GM21360 (cell line): Measurements from ENCODE around the gene NEGR1.

ENCODE experiments used
- ATAC-seq: cut with Tn5 transposase; IDR thresholded peaks from one replicate; pipeline ENCODE4 v1.9.1; 2021; ENCODE audit warnings: mild to moderate bottlenecking, moderate library complexity; ENCODE audit not compliant: unreplicated experiment

Gene NEGR1

DNA sequence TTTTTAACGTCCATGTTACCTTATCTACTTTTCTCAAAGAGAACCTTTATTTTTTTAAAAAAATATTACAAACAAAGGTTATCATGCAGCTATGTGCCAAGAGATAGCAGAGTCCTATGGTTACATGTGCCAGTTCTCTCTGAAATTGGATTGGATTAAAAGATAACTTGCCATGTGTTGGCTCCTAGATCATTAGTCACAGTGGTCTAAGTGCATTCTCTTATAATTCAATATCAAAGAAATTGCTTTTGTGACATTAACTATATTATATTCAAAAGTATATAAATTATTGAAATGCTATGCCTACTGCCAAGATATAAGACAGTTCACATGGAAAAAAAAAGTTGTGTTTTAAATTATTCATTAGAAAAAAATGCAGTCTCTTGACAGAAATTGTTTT, 494.2 kb downstream of the NEGR1 start:
- no peak for ATAC-seq

DNA sequence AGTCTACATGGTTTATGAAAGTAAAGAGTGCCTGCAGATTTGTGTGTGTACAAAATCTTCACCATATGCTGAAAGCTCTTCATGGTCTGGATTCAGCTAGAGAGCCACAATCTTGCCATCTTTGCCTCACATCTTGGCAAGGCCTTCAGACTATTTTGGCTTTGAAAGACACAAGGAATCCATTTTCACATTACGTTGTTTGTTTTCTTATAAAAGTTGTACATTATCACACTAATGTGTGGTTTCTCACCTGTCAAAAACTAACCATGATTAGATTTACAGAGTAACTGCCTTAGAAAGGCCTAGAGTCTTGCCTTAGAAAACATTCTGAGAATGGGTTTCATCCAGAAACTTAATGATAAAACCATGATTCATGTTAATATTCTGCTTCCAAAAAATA, 494.6 kb downstream of the NEGR1 start:
- ATAC-seq: no peak

GRCh38 chr1:71786218-71786617, 496.1 kb downstream of the NEGR1 start:
- no peak for ATAC-seq

GRCh38 chr1:71785450-71785849, 496.9 kb downstream of the NEGR1 start:
- ATAC-seq: no peak

GRCh38 chr1:71785000-71785399, 497.3 kb downstream of the NEGR1 start:
- no peak for ATAC-seq

DNA sequence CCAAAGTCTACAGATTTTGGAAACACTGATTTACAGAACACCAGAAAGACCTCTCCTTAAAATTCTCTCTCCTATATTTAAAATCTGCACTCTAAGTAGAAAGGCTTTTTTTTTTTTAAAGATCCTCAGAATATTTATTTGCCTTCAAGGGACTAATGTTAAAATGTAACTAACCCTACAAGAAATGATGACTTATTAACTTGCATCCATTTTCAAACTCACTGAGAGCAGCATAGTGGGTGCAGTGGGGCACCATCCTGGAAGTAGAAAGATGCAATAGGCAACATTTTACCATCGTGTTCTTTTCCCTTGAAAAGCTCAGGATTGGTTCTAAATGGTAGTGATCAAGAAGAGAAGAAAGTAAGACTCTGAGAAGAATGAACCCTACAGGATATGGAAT, 498.1 kb downstream of the NEGR1 start:
- no peak for ATAC-seq

DNA sequence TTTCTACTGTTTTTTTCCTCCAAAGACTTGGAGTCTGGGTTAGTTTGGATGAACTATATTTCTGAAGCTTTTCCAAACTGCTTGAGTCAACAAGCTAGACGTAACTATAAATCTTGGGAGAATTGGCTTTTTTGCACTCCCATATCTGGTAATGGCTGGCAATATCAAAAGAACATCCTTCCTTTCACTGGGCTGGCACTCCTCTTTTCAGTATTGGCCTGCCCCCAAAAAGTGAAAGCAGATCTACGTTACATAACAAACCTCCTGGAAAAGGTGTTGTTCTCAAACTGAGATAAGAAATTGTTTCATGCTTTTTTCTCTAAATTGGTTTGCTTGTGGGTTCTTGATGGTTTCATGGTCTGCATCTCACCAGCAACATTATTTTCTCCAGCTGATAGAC, 499.3 kb downstream of the NEGR1 start:
- no peak for ATAC-seq

- no peak for ATAC-seq
Observed at GRCh38 chr1:71781450-71781849, 500.9 kb downstream of the NEGR1 start.

GRCh38 chr1:71780681-71781080, 501.7 kb downstream of the NEGR1 start:
- ATAC-seq: peak; percentile 80

DNA sequence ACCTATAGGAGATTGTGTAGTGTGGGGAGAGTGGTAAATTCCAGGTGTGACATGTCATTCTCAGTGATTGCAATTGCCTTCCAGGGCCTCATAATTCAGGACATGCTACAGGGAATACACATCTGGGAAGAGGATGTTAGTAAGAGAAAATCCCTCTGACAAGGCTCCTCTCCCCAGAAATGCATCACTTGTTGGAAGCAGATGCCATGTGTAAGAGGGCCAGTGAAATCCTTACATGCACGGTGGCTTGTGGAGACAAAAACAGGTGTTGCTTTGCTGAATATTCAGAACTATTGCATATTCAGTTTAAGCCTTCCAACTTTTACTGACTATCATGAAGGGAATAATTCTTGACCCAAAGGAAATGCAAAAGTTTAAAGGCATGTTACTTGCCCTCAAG, 503.4 kb downstream of the NEGR1 start:
- no peak for ATAC-seq

GRCh38 chr1:71777094-71777493, 505.2 kb downstream of the NEGR1 start:
- no peak for ATAC-seq

DNA sequence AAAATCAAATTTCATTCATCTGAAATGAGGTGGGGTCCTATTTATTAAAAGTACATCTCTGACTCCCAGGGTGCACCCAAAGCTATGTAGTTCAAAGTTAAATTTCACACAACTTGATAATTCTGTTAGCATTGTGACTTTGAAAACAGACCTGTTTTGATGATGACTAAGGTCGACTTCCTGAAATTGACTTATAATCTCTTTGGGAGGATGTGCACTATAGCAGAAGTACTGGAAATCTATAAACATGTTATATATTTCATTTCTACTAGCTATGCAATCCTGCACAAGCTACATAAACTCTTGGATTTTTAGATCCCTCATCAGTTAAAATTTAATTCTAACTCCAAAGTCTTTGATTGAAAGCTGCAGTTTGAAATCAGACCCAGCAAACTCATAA, 507.6 kb downstream of the NEGR1 start:
- ATAC-seq: no peak

GRCh38 chr1:71770121-71770520, 512.2 kb downstream of the NEGR1 start:
- ATAC-seq: no peak

DNA sequence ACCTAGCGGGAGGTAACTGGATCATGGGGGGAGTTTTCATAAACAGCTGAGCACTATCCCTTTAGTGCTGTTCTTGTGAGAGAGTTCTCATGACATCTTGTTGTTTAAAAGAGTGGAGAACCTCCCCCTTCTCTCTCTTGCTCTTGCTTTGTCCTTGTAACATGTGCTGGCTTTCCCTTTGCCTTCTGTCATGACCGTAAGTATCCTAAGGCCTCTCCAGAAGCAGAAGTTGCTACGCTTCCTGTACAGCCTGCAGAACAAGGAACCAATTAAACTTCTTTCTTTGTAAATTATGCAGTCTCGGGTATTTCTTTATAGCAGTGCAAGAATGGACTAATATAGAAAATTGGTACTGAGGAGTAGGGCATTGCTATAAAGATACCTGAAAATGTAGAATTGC, 515.6 kb downstream of the NEGR1 start:
- no peak for ATAC-seq

- ATAC-seq: no peak
Observed at GRCh38 chr1:71762514-71763255, 519.7 kb downstream of the NEGR1 start.

- no peak for ATAC-seq
Observed at GRCh38 chr1:71755441-71755840, 526.9 kb downstream of the NEGR1 start.

DNA sequence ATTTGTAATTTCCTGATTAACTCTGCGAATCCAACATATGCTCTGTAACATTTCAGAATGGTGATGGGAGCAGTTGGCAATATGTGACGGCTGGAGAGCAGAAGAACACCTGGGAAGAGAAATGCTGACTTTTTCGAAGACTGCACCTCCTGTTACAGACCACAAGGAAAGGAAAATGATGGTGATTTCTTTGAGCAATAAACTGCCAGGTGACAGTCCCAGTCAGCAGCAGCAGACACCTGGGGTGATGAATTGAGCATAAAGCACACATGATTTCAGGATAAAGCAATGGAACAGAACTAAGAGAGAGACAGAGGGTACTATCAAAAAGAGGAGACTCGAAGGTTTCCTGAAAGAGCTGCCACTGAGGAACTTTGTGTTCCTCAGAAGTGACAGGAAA, 528.6 kb downstream of the NEGR1 start:
- ATAC-seq: no peak

DNA sequence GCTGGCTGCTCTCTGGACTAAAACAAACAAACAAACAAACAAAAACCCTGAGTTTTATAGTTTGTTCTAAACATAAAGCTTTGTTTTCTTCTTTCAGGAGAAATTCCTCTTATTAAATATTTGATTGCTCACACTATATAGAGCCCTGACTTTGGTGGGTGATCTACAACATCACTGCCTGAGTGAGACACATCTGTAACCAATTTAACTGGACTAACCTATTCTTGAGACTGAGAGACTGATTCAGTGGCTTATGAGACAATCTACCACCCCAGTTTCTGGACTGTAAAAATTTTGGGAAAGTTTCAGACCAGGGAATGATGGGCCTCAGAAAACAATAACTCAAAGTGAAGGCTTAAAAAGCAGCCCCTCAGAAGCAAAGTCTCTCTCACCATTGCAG, 537.0 kb downstream of the NEGR1 start:
- ATAC-seq: no peak

DNA sequence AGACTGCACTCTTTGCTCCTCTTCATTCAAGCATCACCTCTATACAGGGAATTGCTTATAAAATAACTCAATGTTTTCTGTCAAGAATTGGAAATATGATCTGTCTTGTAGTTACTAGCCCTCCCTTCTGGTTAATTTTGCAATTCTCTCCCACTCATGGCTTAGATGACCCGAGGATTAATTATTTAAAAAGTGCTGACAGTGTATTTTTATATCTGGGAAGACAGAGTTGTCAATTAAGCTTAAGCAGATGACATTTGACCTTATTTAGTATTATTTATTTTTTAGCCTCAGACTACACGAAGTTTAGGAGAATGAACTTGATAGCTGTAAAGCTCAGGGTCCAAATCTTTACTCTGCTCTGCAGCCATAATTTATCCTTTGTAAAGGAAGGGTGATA, 538.5 kb downstream of the NEGR1 start:
- no peak for ATAC-seq

- no peak for ATAC-seq
Observed at GRCh38 chr1:71738910-71739309, 543.4 kb downstream of the NEGR1 start.

GRCh38 chr1:71738256-71738655, 544.1 kb downstream of the NEGR1 start:
- ATAC-seq: no peak

DNA sequence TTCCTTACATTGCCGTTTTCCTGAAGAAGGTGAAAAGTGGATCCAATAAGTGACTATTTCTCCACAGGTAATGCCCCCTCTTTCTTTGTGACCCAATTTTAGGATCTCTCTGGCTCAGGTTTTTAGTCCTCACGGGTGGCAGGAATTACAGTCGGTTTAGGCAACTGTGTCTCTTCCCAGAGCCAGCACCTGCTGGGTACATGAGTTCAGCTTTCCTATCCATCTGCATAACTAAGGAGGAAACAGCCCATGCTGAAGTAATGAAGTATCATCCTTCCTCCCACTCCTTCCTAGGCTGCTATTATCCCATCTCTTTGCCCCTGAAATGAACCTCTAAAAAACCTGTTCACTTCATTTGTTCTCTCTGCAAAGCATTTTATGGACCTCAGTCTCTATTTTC, 544.6 kb downstream of the NEGR1 start:
- ATAC-seq: no peak

DNA sequence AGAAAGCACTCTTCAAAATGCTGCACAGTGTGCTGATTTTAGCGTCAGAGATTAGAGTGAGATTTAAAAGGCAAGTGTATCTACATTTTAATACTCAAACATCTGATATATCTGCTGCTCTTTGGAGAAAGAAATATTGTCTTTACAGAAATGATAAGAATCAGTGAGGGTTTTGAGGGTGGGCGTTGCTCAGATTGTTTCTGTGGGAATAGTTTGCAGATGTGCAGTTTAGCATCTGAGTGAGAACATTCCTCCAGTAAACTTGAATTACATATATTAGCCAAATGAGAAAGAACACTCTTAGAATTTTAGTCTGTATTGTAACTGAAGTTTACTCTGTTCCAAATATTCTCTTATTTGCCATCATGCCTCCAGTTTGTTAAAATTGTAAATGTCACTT, 549.2 kb downstream of the NEGR1 start:
- no peak for ATAC-seq
